SK-N-SH (cell line): ENCODE data around the gene RAET1L. TPM values are rescaled to one million over a fixed set of nuclear protein-coding genes. Genes with fewer than 3 reads are reported as not detected.

Source experiments
- CTCF ChIA-PET: fragments of 300-600, 350-600 bp; formaldehyde crosslinking; extraction: SDS; loops from one replicate; lab custom pipeline; 2021; lab: Yijun Ruan, JAX
- POLR2A ChIA-PET: fragments of 350-600 bp; sonication (Branson Sonifier 250); formaldehyde crosslinking; extraction: SDS; loops from one replicate; lab custom pipeline; 2020; ENCODE audit warnings: antibody characterized with exemption, inconsistent platforms; lab: Yijun Ruan, JAX
- DNase-seq: peaks from one replicate; pipeline ENCODE4 v3.0.0; 2012
- H2AFZ ChIP-seq: fragments of 200-600 bp; sonication (generic); 2 replicates; pipeline ENCODE4 v1.8.1; 2016; ENCODE audit warnings: antibody characterized with exemption, mild to moderate bottlenecking, low read depth
- H3F3A ChIP-seq: fragments of 200-600 bp; sonication (generic); replicated peaks from 2 replicates; pipeline ENCODE3; 2016; ENCODE audit warnings: antibody characterized with exemption, mild to moderate bottlenecking; ENCODE audit not compliant: insufficient read depth
- H3K27ac ChIP-seq, 2 experiments: fragments of 200-500 bp in 1 of 2; fragments of 200-600 bp in 1 of 2; sonication (Bioruptor generic) in 1 of 2; sonication (generic), shearing (Covaris generic) in 1 of 2; 2 replicates each; pipeline versions ENCODE4 v1.5.1 to v1.6.1; 2014 to 2016; ENCODE audit warnings: low read depth in 2 of 2, inconsistent platforms in 1 of 2, low read length in 1 of 2, mild to moderate bottlenecking in 1 of 2, mixed read lengths in 1 of 2
- H3K27me3 ChIP-seq: fragments of 200-600 bp; sonication (generic), shearing (Covaris generic); 2 replicates; pipeline ENCODE4 v1.6.1; 2016; ENCODE audit warnings: mixed run types; ENCODE audit not compliant: insufficient read depth
- H3K36me3 ChIP-seq, 2 experiments: fragments of 200-500 bp in 1 of 2; fragments of 200-600 bp in 1 of 2; sonication (Bioruptor generic) in 1 of 2; sonication (generic) in 1 of 2; replicated peaks in 1 of 2; 2 replicates each; pipeline versions ENCODE3 to v1.5.1; 2014 to 2016; ENCODE audit warnings: low read length in 1 of 2, mild to moderate bottlenecking in 1 of 2; ENCODE audit not compliant: insufficient read depth in 2 of 2, control insufficient read depth in 1 of 2
- H3K4me1 ChIP-seq, 2 experiments: fragments of 200-500 bp in 1 of 2; fragments of 200-600 bp in 1 of 2; sonication (Bioruptor generic) in 1 of 2; sonication (generic), shearing (Covaris generic) in 1 of 2; 2 replicates each; pipeline versions ENCODE4 v1.5.1 to v1.6.1; 2014 to 2016; ENCODE audit warnings: low read depth in 1 of 2, low read length in 1 of 2, mixed run types in 1 of 2; ENCODE audit not compliant: insufficient read depth in 2 of 2, control insufficient read depth in 1 of 2
- H3K4me2 ChIP-seq: fragments of 200-600 bp; sonication (generic), shearing (Covaris generic); 2 replicates; pipeline ENCODE4 v1.6.1; 2017; ENCODE audit warnings: mixed run types
- H3K4me3 ChIP-seq, 2 experiments: fragments of 200-500 bp in 1 of 2; fragments of 200-600 bp in 1 of 2; sonication (Bioruptor generic) in 1 of 2; sonication (generic), shearing (Covaris generic) in 1 of 2; 2 replicates each; pipeline versions ENCODE4 v1.5.1 to v1.8.1; 2014 to 2016; ENCODE audit warnings: low read depth in 2 of 2, inconsistent platforms in 1 of 2, low read length in 1 of 2, mild to moderate bottlenecking in 1 of 2, mixed read lengths in 1 of 2, moderate library complexity in 1 of 2
- H3K79me2 ChIP-seq: fragments of 200-600 bp; sonication (generic); 2 replicates; pipeline ENCODE4 v1.8.1; 2017; ENCODE audit warnings: mild to moderate bottlenecking; ENCODE audit not compliant: insufficient read depth
- H3K9ac ChIP-seq: fragments of 200-600 bp; sonication (generic); 2 replicates; pipeline ENCODE4 v1.6.1; 2017; ENCODE audit warnings: mixed run types
- H3K9me2 ChIP-seq: fragments of 200-600 bp; sonication (generic); 2 replicates; pipeline ENCODE4 v1.6.1; 2017; ENCODE audit warnings: mixed run types
- H3K9me3 ChIP-seq: fragments of 200-600 bp; sonication (generic); 2 replicates; pipeline ENCODE4 v1.6.1; 2017; ENCODE audit warnings: mixed run types, mild to moderate bottlenecking, moderate library complexity
- H4K20me1 ChIP-seq: fragments of 200-600 bp; sonication (generic); 2 replicates; pipeline ENCODE4 v1.6.1; 2017; ENCODE audit warnings: mild to moderate bottlenecking, mixed run types; ENCODE audit not compliant: insufficient read depth
- GABPA ChIP-seq: IDR thresholded peaks from 2 replicates; pipeline ENCODE4 v1.4.0; 2012; ENCODE audit warnings: low read depth, mild to moderate bottlenecking
- NFIC ChIP-seq: IDR thresholded peaks from 2 replicates; pipeline ENCODE4 v1.4.0; 2012; ENCODE audit warnings: borderline replicate concordance
- TCF12 ChIP-seq: IDR thresholded peaks from 2 replicates; pipeline ENCODE4 v1.4.0; 2012
- ZBTB33 ChIP-seq: IDR thresholded peaks from 2 replicates; pipeline ENCODE4 v1.4.0; 2012; ENCODE audit warnings: low read depth, borderline replicate concordance
- WGBS: methylation state at CpG from one replicate; pipeline ENCODE4 v1.1.6; 2017; ENCODE audit warnings: low lambda C conversion rate; 5-methylcytosine and 5-hydroxymethylcytosine counted together
- polyA plus RNA-seq, 3 experiments: library from polyadenylated mRNA; depleted of rRNA; stranded (reverse); fragments of >200 nt; gene quantifications; 2 replicates each; pipeline ENCODE4 v1.2.3, GENCODE V29; 2012
- TF ChIP-seq, protein P1 (sequence below): IDR thresholded peaks from 2 replicates; pipeline ENCODE4 v1.4.0; 2012; ENCODE audit warnings: low read depth, borderline replicate concordance
- TF ChIP-seq, protein P2 (sequence below): fragments of 150-350 bp; IDR thresholded peaks from 2 replicates; pipeline ENCODE4 v1.6.1; 2017; ENCODE audit warnings: antibody characterized with exemption, low read length, low read depth, borderline replicate concordance
- TF ChIP-seq, protein P3 (sequence below): fragments of 200-600 bp; sonication (generic); IDR thresholded peaks from 2 replicates; pipeline ENCODE4 v1.6.1; 2017; ENCODE audit warnings: antibody characterized with exemption, mild to moderate bottlenecking, moderate library complexity

RAET1L gene
- polyA plus RNA-seq, 1 of the 3 experiments (the other 2 are of a cell fraction) = not detected

GRCh38 chr6:150050846-150051245 lies 25.5 kb upstream of the RAET1L start:
- H2AFZ ChIP-seq = no peak overlapping the region

More at GRCh38 chr6:150050846-150051245, 25.5 kb upstream of the RAET1L start:
- H3K9ac ChIP-seq = no peak overlapping the region
- no peak overlapping the region for H3K27ac ChIP-seq
- H3K4me3 ChIP-seq = no peak overlapping the region
- 5% methylated on average over 4 of the region's 4 CpGs for WGBS
- peaks cover 29% of the 10 kb centered on the region; the same call in 1 of the 2 replicates for H3K27me3 ChIP-seq
- H3K9me2 ChIP-seq = no peaks in the 10 kb centered on the region
- H3K4me2 ChIP-seq = no peak overlapping the region
- no peak for DNase-seq
- H3F3A ChIP-seq = no peaks in the 10 kb centered on the region
- ChIA-PET POLR2A (no interaction called here), CTCF (interaction anchor here (1.0 kb wide), 1 partner anchor 30 kb away, joined by 3 read pairs; no protein-coding TSS in a partner anchor)
- H3K79me2 ChIP-seq = no peaks in the 10 kb centered on the region
- no peaks in the 10 kb centered on the region for H3K4me1 ChIP-seq
- no peak for TF ChIP-seq TCF12
- TF ChIP-seq, protein P1, sequence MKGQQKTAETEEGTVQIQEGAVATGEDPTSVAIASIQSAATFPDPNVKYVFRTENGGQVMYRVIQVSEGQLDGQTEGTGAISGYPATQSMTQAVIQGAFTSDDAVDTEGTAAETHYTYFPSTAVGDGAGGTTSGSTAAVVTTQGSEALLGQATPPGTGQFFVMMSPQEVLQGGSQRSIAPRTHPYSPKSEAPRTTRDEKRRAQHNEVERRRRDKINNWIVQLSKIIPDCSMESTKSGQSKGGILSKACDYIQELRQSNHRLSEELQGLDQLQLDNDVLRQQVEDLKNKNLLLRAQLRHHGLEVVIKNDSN = no peak
- TF ChIP-seq, protein P2, sequence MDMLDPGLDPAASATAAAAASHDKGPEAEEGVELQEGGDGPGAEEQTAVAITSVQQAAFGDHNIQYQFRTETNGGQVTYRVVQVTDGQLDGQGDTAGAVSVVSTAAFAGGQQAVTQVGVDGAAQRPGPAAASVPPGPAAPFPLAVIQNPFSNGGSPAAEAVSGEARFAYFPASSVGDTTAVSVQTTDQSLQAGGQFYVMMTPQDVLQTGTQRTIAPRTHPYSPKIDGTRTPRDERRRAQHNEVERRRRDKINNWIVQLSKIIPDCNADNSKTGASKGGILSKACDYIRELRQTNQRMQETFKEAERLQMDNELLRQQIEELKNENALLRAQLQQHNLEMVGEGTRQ = no peak
- no peak for TF ChIP-seq ZBTB33
- no peak for TF ChIP-seq NFIC
- TF ChIP-seq GABPA = no peak
- TF ChIP-seq, protein P3, sequence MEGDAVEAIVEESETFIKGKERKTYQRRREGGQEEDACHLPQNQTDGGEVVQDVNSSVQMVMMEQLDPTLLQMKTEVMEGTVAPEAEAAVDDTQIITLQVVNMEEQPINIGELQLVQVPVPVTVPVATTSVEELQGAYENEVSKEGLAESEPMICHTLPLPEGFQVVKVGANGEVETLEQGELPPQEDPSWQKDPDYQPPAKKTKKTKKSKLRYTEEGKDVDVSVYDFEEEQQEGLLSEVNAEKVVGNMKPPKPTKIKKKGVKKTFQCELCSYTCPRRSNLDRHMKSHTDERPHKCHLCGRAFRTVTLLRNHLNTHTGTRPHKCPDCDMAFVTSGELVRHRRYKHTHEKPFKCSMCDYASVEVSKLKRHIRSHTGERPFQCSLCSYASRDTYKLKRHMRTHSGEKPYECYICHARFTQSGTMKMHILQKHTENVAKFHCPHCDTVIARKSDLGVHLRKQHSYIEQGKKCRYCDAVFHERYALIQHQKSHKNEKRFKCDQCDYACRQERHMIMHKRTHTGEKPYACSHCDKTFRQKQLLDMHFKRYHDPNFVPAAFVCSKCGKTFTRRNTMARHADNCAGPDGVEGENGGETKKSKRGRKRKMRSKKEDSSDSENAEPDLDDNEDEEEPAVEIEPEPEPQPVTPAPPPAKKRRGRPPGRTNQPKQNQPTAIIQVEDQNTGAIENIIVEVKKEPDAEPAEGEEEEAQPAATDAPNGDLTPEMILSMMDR = no peak
- H3K9me3 ChIP-seq = no peaks in the 10 kb centered on the region
- no peaks in the 10 kb centered on the region for H4K20me1 ChIP-seq
- no peaks in the 10 kb centered on the region for H3K36me3 ChIP-seq
